ENCODE data around the gene GRIK4.

The GRIK4 gene

DNA sequence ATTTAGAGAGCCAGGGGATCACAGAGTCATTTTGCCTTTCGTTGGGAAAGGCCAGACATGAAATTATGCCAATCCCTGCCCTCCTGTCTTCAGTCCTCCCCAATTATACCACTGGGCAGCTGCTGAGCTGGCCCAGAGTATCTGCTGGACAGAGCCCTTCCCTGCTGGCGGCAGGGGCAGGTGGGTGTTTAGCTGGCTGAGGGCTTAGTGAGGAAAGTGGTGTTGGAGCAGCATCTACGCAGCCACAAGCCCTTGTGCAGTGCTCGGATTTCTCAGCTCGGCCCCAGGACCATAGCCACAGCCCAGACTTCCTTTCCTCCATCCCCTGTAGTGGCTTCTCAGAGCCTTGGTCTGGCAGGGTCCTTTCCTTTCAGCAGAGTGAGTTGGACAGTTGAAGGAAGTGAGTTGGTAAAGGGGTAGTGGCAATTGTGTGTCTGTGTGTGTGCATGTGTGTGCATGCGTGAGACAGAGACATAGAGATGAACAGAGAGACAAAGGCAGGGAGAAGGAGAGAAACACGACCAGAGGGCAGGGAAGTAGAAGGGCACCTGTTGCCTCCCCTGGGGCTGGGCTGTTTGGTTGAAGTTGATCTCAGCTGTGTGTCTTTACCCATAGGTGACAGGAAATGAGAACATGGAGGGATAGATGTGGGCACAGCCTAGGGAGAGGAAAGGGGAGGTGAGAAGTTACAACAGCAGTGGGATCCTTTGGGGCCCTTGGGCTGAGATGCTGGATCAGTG lies 66.2 kb downstream of the GRIK4 start:
- TF ChIP-seq EZH2phosphoT487 (IDR thresholded peaks at IDR 0.05; ENCODE audit: borderline replicate concordance), result no peak
- TF ChIP-seq, protein P1, sequence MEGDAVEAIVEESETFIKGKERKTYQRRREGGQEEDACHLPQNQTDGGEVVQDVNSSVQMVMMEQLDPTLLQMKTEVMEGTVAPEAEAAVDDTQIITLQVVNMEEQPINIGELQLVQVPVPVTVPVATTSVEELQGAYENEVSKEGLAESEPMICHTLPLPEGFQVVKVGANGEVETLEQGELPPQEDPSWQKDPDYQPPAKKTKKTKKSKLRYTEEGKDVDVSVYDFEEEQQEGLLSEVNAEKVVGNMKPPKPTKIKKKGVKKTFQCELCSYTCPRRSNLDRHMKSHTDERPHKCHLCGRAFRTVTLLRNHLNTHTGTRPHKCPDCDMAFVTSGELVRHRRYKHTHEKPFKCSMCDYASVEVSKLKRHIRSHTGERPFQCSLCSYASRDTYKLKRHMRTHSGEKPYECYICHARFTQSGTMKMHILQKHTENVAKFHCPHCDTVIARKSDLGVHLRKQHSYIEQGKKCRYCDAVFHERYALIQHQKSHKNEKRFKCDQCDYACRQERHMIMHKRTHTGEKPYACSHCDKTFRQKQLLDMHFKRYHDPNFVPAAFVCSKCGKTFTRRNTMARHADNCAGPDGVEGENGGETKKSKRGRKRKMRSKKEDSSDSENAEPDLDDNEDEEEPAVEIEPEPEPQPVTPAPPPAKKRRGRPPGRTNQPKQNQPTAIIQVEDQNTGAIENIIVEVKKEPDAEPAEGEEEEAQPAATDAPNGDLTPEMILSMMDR (conservative IDR thresholded peaks at IDR 0.05; ENCODE audit: low read length), result no peak

DNA sequence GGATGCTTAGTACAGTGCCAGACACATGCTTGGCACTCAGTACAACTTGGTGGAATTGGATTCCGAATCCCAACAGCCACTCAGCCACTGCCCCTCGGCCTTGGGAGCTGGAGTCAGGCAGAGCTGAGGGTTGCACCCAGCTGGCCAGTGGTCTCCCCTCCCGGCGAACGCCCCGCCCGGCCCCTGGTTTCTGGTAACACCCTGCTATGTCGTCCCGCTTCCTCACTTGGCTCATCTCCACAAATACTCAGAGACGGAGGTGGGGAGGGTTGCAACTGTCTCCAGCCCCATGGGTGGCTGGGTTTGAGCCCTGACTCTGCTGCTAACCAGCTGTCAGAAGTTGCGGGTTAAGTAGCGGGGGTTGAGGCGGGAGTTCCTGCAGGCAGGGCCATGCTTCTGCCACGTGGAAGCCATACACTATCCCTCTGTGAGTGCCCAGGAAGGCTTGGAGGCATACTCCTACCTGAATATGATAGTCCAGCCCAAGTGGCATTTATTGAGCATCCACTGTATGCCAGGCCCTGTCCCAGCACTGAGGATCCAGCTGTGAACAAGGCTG lies 67.1 kb downstream of the GRIK4 start:
- Histone ChIP-seq H3F3A (ENCODE audit: low read depth) (no peaks in the 10 kb centered on the region), H4K20me1 (ENCODE audit: insufficient read depth, low read length, poor library complexity, severe bottlenecking) (no peaks in the 10 kb centered on the region), H3K4me3 (ENCODE audit: low read length, poor library complexity, severe bottlenecking) (no peak overlapping the region), H3K79me2 (ENCODE audit: insufficient read depth, low read length) (no peaks in the 10 kb centered on the region), H2AFZ (ENCODE audit: low read length) (no peak overlapping the region), H3K36me3 (ENCODE audit: insufficient read depth, low read length) (no peaks in the 10 kb centered on the region), H3K4me2 (ENCODE audit: low read depth, low read length, poor library complexity, severe bottlenecking) (no peak overlapping the region), H3K9me3 (ENCODE audit: insufficient read depth, low read depth, low read length) (no peaks in the 10 kb centered on the region), H3K9me2 (replicated peaks; ENCODE audit: low read depth, low read length) (no peaks in the 10 kb centered on the region), H3K27me3 (ENCODE audit: insufficient read depth, low read length, poor library complexity, severe bottlenecking) (no peaks in the 10 kb centered on the region), H3K9ac (ENCODE audit: low read depth, low read length, poor library complexity, severe bottlenecking) (no peak overlapping the region), H3K4me1 (ENCODE audit: insufficient read depth, low read length, poor library complexity, severe bottlenecking) (no peaks in the 10 kb centered on the region)
- TF ChIP-seq EZH2phosphoT487 (IDR thresholded peaks at IDR 0.05; ENCODE audit: borderline replicate concordance), result no peak
- TF ChIP-seq, protein P1 (conservative IDR thresholded peaks at IDR 0.05; ENCODE audit: low read length), result no peak

More for the DNA sequence above, 66.2 kb downstream of the GRIK4 start:
- no peak overlapping the region for H3K9ac ChIP-seq (ENCODE audit: low read depth, low read length, poor library complexity, severe bottlenecking)
- H3K27me3 ChIP-seq (ENCODE audit: insufficient read depth, low read length, poor library complexity, severe bottlenecking), result no peaks in the 10 kb centered on the region
- H4K20me1 ChIP-seq (ENCODE audit: insufficient read depth, low read length, poor library complexity, severe bottlenecking), result no peaks in the 10 kb centered on the region
- no peaks in the 10 kb centered on the region for H3K9me2 ChIP-seq (replicated peaks; ENCODE audit: low read depth, low read length)
- H3K9me3 ChIP-seq (ENCODE audit: insufficient read depth, low read depth, low read length), result no peaks in the 10 kb centered on the region
- no peak overlapping the region for H2AFZ ChIP-seq (ENCODE audit: low read length)
- no peaks in the 10 kb centered on the region for H3F3A ChIP-seq (ENCODE audit: low read depth)
- no peak overlapping the region for H3K4me2 ChIP-seq (ENCODE audit: low read depth, low read length, poor library complexity, severe bottlenecking)
- no peaks in the 10 kb centered on the region for H3K4me1 ChIP-seq (ENCODE audit: insufficient read depth, low read length, poor library complexity, severe bottlenecking)
- no peak overlapping the region for H3K4me3 ChIP-seq (ENCODE audit: low read length, poor library complexity, severe bottlenecking)
- H3K79me2 ChIP-seq (ENCODE audit: insufficient read depth, low read length), result no peaks in the 10 kb centered on the region
- H3K36me3 ChIP-seq (ENCODE audit: insufficient read depth, low read length), result no peaks in the 10 kb centered on the region

DNA sequence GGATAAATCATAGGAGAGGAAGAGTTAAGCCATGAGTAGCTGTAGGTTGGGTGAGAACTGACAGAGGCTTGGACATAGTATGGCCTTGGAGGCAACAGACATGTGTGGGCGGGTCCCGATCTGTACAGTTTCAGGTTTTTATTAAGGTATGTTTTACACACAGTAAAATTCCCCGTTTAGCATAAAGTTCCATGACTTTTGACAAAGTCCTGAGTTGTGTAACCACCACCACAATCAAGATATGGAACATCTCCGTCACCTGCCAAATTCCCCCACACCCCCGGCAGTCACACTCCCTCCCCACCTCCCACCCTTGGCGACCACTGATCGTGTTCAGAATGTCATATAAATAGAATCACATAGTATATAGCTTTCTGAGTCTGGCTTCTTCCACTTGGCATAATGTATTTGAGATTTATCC lies 68.1 kb downstream of the GRIK4 start:
- no peak overlapping the region for H3K4me3 ChIP-seq (ENCODE audit: low read length, poor library complexity, severe bottlenecking)
- no peak overlapping the region for H2AFZ ChIP-seq (ENCODE audit: low read length)
- H3F3A ChIP-seq (ENCODE audit: low read depth), result no peaks in the 10 kb centered on the region
- H3K4me1 ChIP-seq (ENCODE audit: insufficient read depth, low read length, poor library complexity, severe bottlenecking), result no peaks in the 10 kb centered on the region
- no peak overlapping the region for H3K4me2 ChIP-seq (ENCODE audit: low read depth, low read length, poor library complexity, severe bottlenecking)
- H3K36me3 ChIP-seq (ENCODE audit: insufficient read depth, low read length), result no peaks in the 10 kb centered on the region
- no peaks in the 10 kb centered on the region for H3K9me2 ChIP-seq (replicated peaks; ENCODE audit: low read depth, low read length)
- no peak overlapping the region for H3K9ac ChIP-seq (ENCODE audit: low read depth, low read length, poor library complexity, severe bottlenecking)
- H3K79me2 ChIP-seq (ENCODE audit: insufficient read depth, low read length), result no peaks in the 10 kb centered on the region
- no peaks in the 10 kb centered on the region for H4K20me1 ChIP-seq (ENCODE audit: insufficient read depth, low read length, poor library complexity, severe bottlenecking)
- no peaks in the 10 kb centered on the region for H3K27me3 ChIP-seq (ENCODE audit: insufficient read depth, low read length, poor library complexity, severe bottlenecking)
- no peaks in the 10 kb centered on the region for H3K9me3 ChIP-seq (ENCODE audit: insufficient read depth, low read depth, low read length)
- TF ChIP-seq, protein P1 (conservative IDR thresholded peaks at IDR 0.05; ENCODE audit: low read length), result no peak
- TF ChIP-seq EZH2phosphoT487 (IDR thresholded peaks at IDR 0.05; ENCODE audit: borderline replicate concordance), result no peak
